Glomerular endothelial cell (primary cell): ENCODE measurements around the gene WDR82. TPM values are rescaled to one million over a fixed set of nuclear protein-coding genes. Genes with fewer than 3 reads are reported as not detected.

Experiments used
- DNase-seq: peaks from one replicate; pipeline ENCODE4 v3.0.0-alpha.2; 2011; ENCODE audit warnings: low read depth, low spot score; ENCODE audit errors: extremely low read depth
- total RNA-seq: library from RNA; depleted of rRNA; stranded (reverse); fragments of >200 nt; gene quantifications from 2 replicates; pipeline ENCODE4 v1.2.3, GENCODE V29; 2015

Gene WDR82
- total RNA-seq, 1 donor from 2014 or later: 53.0 TPM

DNA sequence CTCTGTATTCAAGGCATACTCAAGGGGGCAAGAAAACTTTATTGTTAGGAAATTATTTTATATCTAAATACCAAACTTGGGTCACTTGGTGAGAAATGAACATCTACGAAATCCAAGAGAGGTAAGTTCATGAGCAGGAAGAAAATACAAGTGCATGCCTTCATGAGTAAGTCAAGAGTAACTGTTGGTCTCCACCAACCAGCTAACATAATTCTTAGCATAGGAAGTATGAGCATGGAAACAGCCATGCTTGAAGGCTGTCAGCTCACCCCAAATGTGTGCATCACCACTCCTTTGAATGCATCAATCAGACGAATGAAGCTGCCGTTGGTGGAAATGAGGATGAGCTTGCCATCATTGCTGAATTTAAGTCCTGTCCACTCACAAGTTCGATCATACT lies 19.0 kb downstream of the WDR82 start:
- no peak for DNase-seq

DNA sequence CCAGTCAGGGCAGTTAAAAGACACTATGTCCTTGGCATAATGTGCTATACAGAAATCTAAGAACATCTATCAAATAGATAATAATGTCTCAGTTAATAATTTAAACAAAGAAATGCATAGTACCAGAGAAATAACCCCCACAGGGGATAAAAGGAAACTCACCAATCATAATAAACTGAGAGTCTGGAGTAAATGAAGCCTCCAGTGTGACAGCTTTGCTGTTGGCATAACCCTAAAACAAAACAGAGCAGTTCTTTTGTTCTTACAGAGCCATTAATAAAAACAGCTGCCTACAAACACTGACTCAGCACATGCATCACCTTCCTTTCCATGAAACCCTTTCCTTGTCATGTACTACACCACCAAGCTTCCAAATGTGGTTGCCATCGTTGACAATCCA lies 19.4 kb downstream of the WDR82 start:
- no peak for DNase-seq

DNA sequence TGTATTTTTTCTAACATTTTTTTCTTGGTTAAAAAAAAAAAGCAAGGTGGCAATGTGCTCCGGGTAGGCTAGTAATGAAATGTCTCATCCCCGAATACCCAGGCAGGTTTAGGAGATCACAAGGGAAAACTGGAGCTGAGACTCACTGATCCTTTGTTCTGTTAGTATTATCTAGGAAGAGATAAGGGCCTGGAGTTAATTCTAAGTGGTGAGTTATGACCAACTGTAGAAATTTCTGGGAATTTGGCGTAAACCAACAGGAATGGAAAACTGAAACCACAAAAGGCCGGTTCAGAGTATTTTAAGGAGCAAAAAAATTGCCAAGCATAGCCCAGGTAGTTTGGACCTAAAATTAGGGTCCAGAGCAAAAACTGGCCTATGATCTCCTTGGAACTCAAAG lies 20.5 kb downstream of the WDR82 start:
- DNase-seq: no peak

DNA sequence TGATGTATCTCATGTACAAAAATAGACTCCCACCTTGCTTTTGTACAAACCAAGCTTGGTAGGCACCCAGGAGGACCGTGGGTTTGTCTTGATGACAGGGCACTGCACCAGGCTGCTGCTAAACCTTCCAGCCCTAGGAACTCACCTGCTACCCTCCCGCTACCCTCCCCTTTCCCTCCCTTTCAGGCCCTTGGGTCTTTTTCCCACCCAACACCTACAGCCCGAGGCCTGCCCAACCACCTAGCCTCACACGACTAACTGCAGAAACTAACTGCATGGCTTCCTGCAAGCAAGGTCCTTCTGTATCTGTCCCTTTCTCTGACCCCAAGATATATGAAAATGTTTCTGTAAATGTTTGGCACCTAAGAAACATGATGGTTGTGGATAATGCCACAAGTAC lies 21.8 kb downstream of the WDR82 start:
- no peak for DNase-seq

DNA sequence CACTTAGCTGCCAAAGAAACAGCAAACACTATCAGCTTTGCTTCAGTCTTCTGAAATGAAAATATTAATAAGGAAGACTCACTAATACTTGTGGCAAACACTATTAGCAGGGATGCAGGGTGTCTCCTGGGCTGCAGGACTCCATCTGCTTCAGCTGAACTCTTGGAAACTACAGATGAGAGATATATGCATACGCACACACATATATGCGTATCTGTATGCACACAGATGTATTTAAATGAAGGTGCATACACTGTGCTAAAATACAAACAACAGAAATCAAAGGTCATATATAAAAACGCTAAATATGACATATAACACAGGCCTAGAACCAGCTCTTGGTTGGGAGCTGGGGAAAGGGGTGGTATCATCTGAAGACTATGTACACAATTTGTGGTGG lies 22.3 kb downstream of the WDR82 start:
- no peak for DNase-seq

DNA sequence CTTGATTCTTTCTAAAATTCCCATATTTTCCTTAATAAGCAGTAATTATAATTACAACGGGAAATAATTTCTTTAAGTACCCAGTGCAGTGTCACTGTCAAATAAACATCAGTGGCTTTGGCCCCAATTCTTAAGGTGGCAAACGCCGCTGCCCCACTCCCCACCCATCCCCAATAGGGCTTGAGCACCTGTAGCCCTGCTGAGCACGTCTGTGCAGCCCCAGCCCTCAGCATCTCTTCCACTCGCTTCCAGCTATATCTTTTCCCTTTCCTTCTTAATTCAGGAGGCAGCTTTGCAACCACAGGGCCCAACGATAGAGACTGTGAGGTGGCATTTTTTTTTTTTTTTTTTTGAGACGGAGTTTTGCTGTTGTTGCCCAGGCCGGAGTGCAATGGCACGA lies 23.8 kb downstream of the WDR82 start:
- DNase-seq: no peak

DNA sequence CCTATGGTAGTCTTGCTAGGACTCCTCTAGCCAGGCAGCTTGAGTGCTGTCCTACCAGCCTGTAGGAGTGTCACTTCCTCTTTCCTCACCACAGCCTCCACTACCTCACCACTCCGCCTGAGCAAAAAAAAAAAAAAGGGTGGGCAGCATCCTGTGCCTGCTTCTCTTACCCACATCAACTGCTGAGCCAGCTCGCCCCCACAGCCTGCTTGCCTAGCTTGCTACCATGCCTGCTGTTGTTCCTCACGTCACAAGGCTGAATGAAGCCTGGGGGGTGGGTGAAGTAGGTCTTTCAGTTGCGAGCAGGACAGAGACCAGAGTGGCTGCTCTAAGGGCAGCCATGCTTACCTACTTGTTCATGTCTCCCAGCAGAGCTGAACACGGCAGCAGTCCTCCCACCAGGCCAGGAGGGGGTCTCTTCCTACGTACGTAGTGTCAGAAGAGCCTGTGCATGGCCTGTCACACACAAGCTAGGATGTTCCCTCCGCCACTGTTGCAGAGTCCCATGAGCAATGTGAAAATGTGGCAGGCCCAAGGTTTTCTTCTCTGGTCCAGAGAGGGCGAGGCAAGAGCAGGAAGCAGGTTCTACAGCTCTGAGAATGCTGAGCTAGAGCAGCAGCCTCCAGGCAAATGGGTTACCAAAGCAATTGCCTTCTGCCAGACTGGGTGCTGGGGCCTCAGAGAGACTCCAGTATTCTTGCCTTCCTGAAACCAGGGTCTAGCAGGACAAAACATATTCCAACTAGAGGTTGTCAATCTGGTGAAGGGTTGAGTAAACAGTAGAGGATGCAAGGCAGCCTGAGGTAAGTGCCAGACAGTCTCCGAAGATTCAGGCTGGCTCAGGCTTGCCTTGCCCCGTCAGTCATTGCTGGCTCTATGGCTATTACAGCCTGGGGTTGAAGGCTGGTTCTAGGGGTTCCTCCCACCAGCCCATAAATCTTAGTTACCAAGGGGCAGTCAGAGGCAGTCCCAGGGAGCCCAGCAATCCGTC lies 24.8 kb downstream of the WDR82 start:
- no peak for DNase-seq

DNA sequence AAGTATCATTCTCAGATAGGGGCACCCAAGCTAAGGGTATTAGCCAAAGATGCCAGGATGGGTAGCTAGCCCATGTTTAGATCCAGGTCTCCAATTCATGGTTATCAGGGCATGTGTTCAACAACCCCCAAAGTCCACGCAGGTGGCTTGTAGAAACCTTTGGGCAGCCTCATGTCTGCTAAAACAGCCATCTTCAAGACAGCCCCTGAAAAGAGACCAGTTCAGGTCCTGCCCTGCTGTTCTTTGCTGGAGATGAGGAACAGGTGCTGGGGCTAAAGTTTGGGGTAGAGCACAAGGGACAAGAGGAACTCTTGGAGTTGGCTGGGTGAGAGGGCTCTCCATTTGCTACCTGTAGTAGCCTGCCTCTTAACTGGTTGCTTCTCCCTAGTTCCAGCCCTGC lies 28.3 kb downstream of the WDR82 start:
- DNase-seq: no peak

DNA sequence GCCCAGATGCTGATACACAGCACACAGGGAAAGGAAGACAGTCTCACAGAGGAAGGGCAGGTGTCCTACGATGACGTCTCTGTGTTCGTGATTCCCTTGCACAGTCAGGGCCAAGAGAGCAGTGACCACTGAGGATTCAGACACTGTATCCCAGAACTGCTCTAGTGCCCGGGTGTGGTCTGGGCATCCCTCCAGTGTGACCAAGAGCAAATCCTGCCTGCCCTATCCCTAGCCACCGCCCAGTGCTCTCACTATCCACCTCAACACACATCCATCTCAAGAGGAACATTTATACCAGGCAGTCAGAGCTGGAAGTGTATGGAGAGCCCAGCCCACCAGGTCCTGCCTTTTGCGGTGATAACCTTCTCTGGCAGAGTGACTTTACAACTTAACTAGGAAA lies 28.8 kb downstream of the WDR82 start:
- no peak for DNase-seq

DNA sequence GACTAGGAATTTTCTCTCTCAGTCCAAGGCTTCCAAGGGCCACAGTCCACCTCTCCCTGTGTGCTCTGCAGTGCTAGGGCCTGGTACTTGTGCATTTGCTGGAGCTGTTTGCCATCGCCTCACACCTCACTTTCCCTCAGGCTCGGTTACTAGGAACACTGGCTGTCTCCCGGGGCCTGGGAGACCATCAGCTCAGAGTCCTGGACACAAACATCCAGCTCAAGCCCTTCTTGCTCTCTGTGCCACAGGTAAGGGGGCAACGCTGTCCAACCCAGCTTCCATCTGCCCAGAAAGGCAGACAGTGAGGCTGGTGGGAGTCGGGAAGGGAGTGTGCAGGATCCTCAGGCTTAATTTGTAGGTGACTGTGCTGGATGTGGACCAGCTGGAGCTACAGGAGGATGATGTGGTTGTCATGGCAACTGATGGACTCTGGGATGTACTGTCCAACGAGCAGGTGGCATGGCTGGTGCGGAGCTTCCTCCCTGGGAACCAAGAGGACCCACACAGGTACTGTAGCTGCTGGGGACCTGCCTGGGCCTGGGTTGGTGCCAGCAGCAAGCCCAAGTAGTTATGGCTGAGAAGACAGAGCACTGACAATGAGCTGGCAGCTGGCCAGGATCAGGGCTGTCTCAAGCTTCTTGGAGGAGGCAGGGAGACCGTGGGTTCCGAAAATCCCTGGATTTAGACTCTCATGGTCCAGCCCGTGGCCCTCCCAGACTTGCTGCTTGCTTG lies 29.5 kb downstream of the WDR82 start:
- no peak for DNase-seq

DNA sequence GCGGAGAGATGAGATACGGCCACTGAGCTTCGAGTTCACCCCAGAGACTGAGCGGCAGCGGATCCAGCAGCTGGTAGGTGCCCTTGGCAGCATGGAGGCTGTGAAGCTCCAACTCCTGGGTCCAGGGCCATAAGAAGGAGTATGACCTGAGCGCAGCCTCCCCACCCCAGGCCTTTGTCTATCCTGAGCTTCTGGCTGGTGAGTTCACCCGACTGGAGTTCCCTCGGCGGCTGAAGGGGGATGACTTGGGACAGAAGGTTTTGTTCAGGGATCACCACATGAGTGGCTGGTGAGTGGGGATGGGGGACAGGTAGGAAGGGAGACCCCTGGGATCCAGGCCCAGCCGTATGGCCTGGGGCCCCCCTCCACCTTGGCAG lies 30.3 kb downstream of the WDR82 start:
- no peak for DNase-seq

DNA sequence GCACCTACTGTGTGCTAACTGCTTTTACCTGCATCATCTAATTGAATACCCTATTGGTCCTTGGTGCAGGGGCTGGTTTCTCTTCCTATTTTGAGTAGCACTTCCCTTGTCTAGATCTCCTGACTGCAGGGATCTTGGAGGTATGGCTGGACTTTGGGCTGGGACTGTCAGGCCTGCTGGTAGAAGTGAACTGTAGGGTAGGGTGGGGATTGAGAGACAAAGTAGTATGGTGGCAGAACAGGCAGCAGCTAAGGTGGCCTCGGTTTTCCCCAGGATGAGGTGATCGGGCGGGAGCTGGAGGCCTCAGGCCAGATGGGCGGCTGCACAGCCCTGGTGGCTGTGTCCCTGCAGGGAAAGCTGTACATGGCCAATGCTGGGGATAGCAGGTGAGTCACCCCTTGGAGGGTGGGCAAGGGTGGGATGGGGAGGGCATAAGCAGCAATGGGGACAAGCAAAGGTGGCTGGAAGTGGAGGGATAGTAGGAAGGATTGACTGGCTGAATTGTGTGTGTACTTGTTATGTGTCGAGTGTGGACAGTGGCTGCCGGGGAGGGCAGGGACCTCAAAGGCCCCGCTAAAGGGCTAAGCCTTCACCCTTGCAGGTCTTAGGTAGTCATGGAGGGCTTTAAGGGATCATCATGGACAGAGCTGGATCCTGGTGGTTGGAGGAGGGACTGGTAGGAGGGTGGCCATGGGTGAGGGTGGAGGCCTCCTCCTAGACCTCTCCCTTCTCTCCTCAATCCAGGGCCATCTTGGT lies 30.9 kb downstream of the WDR82 start:
- no peak for DNase-seq

DNA sequence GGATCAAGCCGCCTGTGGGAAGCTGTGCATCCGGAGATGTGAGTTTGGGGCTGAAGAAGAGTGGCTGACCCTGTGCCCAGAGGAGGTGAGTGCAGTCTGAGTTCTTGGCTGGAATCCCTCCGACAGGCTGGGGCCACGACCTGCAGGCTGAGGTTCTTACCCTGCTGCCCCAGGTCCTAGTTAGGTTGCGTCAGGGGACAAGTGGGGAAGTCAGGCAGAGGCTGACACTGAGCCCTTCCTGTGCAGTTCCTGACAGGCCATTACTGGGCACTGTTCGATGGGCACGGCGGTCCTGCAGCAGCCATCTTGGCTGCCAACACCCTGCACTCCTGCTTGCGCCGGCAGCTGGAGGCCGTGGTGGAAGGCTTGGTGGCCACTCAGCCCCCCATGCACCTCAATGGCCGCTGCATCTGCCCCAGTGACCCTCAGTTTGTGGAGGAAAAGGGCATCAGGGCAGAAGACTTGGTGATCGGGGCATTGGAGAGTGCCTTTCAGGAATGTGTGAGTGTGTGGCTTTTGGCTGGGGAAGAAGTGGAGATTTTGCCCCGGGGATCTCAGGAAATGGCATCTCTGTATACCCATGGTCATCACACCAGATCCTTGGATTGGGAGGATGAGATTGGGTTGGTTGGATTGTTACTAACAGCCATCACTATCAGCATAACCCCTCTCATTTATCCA lies 31.6 kb downstream of the WDR82 start:
- DNase-seq: no peak

DNA sequence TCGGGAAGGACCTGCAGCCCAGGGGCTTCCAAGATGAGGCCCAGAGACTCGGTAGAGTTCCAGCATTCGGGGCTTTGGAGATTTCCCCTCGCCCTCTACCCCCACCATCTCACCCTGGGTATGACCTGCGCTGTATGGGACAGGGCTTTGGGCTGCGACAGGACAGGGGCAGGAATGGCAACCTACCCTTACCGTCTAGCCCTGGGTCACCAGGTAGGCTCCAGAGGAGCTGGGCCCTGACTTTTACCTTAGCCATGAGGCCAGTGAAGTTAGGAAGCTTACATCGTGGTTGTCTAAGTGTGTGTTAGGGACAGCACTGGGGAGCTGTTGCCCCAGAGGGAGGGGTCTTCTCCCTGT lies 32.2 kb downstream of the WDR82 start:
- no peak for DNase-seq

DNA sequence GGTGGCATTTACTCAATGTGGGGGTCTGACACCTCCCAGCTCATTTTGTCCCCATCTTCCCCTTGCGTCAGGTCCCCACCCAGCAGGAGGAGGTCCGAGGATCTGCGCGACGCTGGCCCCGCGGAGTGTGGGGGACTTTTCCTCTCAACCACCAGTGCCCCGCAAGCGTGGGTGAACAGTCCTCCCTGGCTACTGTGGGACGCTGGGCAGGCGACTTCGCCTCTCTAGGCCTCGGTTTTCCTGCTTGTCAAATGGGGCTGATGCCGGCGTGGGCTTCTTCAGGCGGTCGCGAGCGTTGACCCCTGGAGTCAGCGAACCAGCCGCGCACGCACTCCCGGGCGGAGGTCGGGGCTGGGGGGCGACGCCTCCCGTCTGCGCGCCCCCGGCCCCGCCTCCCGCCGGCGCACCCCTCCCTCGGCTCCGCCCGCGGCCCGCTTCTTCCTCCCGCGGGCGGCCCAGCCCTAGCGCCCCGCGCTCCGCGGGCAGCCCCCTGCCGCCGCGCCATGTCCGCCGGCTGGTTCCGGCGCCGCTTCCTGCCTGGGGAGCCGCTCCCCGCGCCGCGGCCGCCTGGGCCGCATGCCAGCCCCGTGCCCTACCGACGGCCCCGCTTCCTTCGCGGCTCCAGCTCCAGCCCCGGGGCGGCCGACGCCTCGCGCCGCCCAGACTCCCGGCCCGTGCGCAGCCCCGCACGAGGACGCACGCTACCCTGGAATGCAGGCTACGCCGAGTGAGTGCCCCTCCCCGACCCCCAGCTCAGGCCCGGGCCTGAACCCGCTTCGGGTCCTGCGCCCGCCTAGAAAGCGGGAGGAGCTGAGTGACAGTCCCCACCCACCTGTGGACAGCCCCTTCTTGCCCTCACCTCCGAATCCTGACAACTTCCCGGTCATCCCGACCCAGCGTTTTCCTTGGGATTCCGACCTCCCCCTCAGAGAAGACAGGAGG lies 32.9 kb downstream of the WDR82 start, which contains the start of gene PPM1M:
Gene PPM1M, plus strand, starts transcription at position 438 of the 942 bp plus-strand sequence. Its CDS starts 66 bp downstream, at position 504.
- DNase-seq: no peak

DNA sequence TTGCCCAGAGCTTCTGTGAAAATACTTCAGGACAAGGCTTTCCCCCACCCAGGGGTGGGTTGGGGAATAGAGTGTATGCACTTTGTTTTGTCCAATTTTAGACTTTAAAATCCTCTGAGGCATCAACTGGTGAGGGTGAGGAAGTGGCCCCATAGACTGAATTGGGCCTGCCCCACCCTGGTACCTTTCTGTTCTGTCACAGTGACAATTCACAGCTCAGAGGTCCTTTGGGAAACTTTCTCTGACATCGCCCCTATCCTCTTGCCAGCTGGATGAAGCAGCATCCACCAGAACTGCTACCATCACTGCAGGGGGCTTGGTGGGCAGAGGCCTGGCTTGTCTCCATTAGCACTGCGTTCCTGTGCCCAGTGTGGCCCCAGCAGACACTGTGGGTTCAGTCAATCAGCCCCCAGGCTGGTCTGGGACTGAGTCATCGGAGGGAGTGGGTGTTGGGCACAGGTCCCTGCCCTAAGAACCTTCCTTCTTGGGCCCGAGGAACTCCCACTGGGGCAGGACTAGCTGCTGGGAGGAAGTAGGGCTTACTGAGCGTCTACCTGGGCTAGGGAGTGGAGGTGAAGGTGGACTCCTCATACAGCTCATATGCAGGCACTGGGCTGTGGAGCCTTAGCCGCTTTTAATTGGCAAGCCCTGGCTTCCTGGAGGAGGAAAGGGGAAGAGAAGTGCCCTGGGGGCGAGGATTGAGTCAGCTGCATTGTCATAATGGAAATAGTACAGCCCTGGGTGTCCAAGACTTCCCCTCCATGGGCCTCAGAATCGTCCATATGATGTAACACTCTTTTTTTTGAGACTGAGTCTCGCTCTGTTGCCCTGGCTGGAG lies 34.4 kb downstream of the WDR82 start:
- no peak for DNase-seq

DNA sequence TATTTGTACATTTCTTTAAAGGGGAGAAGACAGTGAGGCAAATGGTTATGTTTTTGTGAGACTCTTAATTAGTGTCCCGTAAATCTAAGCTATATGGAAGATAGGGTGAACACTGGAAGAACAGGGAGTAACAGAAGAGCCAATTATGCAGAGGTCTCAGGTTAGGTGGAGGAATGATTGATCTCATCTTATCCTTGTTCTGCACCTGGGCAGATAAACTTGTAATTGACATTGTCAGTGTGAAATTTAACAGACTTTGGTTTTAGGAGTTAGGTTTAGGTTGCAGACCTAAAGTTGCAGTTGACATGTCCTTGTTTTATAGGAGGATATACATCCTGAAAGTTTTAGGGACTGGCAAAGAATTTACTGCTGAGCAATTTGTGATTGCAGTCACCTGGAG lies 36.4 kb downstream of the WDR82 start:
- DNase-seq: no peak

DNA sequence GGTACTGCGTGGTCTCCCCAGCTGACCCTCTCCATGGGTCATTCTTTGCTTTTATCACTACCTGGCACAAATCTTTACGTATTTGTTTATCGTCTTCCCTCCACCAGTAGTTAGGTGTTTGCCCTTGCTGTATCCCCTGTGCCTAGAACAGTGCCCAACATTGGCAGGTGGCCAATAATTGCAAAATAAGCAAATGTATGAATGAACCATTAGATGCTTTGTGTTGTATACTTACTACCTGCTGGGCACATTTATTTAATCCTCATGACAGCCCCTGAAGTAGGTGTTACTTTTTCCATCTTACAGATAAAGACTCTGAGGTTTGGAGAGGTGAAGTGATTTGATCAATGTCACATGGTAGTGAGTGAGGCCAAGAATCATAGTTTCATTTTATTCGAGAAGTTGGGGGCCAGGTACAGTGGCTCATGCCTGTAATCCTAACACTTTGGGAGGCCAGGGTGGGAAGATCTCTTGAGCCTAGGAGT lies 37.5 kb downstream of the WDR82 start:
- DNase-seq: no peak
